NK-92 (cell line): ENCODE measurements around the gene LAMA3.
A peak's percentile ranks its signal among the peaks of the same experiment; 100 is the strongest.

Experiments
- DNase-seq: peaks from one replicate; lab custom pipeline; 2025; ENCODE audit not compliant: unreplicated experiment; lab: John Stamatoyannopoulos, UW

The LAMA3 gene

GRCh38 chr18:23842305-23842704, 153.1 kb downstream of the LAMA3 start:
- no peak for DNase-seq

- peak; percentile 4 for DNase-seq
Measured at GRCh38 chr18:23844991-23845680, 155.9 kb downstream of the LAMA3 start.

GRCh38 chr18:23845988-23846630, 156.9 kb downstream of the LAMA3 start:
- DNase-seq, result no peak

DNA sequence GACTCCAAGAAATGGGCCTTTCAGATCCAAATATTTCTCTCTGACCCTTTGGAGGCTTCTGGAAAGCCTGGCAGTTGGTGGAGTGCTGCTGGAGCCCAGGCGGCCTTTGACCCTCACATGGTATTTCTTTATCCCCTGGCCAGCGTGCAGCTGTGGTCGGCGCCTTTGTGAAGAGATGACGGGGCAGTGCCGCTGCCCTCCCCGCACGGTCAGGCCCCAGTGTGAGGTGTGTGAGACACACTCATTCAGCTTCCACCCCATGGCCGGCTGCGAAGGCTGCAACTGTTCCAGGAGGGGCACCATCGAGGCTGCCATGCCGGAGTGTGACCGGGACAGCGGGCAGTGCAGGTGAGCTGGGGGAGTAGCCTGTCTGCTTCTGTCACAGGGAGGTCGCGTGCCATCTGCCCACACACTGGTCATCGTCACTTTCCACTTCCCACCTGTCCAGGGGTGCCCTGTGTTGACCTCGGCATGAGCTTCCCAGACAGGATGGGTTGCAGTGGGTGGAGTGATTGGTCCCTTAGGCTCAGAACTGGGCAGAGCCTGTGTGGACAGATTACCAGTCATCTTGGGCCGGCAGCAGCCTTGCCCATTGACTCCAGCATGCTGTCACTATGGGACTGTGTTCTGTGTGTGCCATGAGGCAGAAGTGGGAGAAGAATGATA, 158.2 kb downstream of the LAMA3 start:
- no peak for DNase-seq

DNA sequence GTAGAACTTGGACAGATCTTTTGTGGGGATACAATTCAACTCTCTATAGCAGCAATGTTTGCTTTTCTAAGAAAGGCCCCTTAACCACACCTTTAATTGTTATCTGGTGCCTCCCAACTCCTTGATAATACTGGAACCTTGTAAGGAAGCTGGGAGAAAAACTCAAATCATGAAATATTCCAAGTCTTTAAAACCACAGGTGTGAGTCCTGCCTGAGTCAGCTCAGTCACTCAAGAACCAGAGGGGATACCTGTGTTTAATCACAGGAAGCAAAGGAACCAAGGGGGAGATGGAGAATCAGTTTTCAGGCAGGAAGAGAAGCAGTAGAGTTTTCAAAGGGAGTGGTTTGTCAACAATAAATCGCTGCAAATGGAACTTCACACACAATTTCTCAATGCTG, 159.9 kb downstream of the LAMA3 start:
- DNase-seq, result no peak

DNA sequence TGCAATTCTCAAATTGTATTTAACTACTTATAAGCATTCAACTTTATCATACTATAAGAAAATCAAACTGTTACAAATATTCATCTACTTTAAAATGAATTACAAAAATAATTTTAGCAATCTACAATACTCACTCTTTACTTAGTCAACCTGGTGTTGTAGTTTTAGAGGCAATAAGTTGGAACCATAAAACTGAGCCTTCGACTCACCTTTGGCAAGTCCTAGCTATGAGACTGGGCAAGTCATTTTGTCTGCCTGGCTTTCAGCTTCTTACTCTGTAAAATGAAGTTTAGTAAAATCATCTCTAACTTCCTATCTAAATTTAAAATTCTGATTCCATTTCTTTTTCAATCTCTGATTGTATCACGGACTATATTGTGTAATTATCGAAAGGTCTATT, 161.0 kb downstream of the LAMA3 start:
- no peak for DNase-seq

DNA sequence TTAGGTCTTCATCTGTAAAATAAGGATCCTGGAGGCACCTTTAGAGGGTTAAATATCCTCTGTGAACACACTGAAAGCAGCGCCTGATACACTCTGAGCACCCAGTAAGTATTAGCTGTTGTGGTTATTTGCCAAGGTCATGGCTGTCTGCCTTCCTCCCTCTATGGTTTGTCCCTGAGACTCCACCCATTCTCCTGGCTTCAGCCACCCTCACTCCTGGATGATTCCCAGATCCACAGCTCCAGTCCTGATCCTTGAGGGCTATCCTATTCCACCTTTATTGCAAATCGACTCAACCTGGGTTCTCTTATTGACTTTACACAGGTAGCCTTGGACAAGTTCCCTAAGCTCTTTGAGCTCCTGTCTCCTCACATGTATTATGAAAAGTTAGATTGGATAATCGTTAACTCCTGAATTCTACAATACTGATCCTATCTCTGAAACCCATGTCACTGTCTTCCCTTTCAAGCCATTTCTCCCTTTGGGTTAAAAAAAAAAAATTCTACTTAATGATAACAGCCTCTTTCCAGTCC, 162.3 kb downstream of the LAMA3 start:
- DNase-seq, result no peak

DNA sequence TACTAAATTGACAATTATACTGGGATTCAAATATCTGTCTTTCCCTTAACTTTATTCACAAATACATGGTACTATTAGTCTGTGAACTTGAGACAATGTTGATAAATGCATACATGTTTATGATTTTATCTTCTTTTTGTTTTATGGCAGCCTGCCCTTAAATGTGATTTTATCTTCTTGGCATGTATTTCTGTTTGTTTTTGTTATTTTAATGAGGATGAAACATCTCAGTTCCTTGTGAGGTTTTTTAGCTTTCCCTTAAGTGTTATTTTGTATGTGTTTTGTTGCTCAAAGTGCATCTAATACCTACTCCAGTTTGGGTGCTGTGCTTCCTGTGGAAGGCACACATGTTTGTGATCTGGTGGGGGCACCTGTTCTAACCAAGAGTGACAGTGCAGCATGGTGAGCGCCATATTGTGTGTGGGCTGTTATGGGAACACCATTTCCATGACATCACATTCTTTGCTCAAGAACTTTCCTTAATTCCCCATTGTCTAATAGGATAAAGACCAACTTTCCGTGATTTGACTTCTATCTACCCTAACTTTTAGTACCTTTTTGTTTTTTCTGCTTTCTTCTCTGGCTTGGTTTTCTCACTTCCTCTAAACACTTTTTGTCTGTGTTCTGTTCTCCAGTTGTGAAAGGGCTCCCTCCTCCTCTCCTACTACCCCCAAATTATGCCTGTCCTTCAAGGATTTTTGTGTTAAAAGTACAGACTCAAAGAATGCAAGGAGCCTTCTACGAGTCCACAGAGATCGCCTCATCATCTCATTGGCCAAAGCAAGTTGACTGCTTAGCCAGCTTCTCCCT, 163.2 kb downstream of the LAMA3 start:
- no peak for DNase-seq

DNA sequence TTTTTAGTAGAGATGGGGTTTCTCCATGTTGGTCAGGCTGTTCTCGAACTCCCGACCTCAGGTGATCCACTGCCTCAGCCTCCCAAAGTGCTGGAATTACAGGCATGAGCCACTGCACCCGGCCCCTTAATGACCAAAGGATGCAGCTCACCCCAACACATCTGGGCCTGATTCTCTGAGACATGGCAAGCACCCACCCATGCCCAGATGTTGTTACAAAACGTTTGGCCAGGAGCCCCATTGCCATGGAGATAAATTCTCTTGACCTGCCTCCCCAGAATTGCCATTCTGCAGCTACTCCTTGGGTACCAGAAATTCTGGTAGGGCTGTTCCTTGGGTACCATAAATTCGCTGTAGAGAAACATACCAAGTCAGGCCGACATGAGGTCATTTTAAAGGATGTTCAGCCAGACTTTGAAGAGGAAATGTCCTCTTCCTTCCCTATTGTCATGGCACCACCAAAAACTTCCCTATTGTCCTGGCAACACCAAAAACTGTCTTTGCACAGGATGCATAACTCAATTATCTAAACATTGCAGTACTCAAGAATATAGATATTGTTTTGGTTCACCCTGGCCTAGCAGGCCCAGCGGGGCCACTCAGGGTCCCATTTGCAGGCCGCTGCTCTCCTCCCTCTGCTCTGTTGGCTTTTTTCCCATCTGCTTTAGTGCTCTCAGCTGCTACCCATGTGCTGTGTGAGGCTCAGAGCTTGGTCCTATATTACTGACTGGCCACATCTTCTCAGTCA, 164.4 kb downstream of the LAMA3 start:
- DNase-seq, result no peak

- no peak for DNase-seq
Measured at GRCh38 chr18:23855721-23856120, 166.5 kb downstream of the LAMA3 start.

- DNase-seq, result no peak
Measured at GRCh38 chr18:23856466-23857163, 167.4 kb downstream of the LAMA3 start.

GRCh38 chr18:23857164-23857552, 167.9 kb downstream of the LAMA3 start:
- DNase-seq, result no peak

DNA sequence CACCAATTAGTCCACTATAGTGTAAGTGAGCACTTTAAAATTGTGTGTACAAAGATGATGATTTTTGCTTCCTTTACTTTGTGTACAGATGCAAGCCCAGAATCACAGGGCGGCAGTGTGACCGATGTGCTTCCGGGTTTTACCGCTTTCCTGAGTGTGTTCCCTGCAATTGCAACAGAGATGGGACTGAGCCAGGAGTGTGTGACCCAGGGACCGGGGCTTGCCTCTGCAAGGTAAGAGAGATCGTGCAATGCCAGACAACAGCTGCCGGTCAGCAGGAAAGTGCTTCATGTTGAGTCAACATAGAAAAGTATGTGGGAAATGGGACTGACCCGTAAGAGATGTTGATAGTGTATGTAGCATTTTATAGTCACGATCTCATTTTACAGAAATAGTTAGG, 168.5 kb downstream of the LAMA3 start:
- no peak for DNase-seq

- DNase-seq, result no peak
Measured at GRCh38 chr18:23859466-23860336, 170.4 kb downstream of the LAMA3 start.

DNA sequence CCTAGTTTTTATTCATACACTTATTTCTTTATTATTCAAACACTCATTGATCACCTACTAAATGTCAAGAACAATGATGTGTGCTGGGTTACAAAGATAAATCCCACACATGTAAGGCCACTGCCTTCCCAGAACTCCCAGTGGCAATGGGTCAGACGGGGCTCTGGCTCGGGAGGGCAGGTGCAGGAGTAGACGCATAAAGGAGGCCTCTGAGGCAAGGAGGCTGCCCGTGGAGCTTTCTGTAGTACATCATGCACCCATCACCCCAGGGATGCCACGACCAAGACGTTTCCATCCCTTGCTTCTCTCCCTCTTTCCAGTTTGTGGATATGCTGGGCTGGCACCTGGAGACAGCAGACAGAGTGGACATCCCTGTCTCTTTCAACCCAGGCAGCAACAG, 172.1 kb downstream of the LAMA3 start:
- no peak for DNase-seq

GRCh38 chr18:23861805-23862470, 172.7 kb downstream of the LAMA3 start:
- no peak for DNase-seq

DNA sequence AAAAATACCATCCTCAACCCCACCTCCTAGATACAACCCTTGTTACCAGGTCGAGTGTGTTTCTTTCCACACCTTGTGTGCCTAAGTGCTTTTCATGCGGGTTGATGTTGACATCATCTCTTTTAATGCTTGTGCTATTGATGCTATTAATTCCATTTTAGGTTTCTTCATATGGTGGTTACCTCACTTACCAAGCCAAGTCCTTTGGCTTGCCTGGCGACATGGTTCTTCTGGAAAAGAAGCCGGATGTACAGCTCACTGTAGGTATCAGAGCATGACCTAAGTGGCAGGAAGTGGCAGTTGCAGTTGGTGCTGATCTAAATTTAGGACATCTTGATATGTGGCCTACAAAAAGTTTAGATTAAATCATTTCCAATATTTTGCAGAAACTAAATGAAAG, 175.4 kb downstream of the LAMA3 start:
- DNase-seq, result no peak

DNA sequence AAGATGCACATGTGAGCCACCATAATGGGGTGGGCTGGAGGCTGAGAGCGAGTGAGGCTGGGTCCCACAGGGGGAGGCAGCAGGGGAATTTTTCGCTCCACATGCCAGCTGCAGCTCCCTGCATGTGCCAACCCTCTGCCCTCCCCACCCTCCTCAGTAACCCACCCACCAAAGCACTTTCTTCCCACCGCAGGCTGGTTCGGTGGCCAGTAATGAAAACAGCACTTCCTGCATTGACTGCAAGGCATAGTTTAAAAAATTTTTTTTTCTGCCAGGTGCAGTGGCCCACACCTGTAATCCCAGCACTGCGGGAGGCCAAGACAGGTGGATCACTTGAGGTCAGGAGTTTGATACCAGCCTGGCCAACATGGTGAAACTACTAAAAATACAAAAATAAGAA, 177.8 kb downstream of the LAMA3 start:
- DNase-seq, result no peak
